HG02610 (cell line): ENCODE measurements around the gene FHOD1.

Experiments used
- ATAC-seq: cut with Tn5 transposase; IDR thresholded peaks from one replicate; pipeline ENCODE4 v1.9.1; 2021; ENCODE audit warnings: mild to moderate bottlenecking, moderate library complexity; ENCODE audit not compliant: unreplicated experiment

Gene FHOD1

GRCh38 chr16:67210069-67210937, 37.0 kb downstream of the FHOD1 start:
- ATAC-seq, result no peak

DNA sequence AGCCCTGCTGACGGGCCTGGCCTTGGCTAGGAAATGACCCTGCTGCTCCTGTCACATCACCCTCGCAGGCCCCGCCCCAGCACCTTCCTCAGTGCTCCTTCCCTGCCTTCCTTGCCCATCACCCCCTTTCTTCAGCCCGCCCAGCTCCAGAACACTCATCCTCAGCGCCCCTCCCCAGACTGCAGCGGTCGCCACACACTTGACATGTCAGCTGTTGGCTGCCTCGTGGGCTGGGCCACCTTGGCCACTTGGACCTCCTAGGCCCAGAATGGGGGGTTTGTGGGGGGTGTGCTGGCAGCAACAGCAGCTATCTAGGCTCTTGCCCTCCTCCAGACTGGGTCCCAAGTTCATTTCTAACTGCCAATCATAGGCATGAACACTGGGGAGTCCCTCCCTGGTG, 37.7 kb downstream of the FHOD1 start:
- no peak for ATAC-seq

- no peak for ATAC-seq
These were observed 39.0 kb downstream of the FHOD1 start for GRCh38 chr16:67208154-67208896.

DNA sequence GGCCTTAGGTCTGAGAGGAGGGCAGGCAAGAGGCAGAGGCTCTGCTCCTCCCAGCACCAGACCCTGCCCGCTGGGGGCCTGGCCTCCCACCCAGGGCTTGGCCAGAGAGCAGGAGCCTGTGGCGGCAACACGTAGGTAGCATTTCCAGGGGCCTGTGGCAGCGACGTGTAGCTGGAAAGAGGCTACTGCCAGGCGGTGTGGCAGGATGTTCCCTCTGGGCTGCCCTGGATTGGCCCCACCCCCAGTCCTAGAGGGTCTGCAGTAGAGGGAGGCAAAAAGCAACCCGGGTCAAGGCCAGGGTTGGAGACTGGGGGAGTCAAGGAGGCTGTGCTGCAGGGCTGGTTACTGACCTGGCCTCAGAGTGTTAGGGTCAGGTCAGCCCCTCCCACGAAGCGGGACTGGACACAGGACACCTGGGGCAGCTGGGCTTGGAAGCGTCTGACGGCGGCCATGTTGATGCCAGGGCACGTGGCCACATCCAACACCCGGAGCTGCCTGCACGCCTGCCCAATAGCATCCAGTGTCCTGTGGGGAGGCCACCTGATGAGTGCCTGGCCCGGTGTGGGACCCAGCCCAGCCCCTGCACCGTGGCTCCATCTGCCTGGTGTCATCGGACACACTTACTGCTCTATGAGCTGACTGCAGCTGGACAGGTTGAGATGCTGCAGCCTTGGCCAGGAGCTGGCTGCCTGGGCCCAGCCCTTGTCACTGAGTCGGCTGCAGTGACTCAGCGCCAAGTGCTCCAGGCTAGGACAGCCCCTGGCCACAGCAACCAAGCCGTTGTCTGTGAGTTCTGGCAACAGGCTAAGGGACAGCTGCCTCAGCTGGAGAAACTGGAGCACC, 39.8 kb downstream of the FHOD1 start:
- ATAC-seq, result no peak

GRCh38 chr16:67206838-67207248, 40.4 kb downstream of the FHOD1 start:
- no peak for ATAC-seq

DNA sequence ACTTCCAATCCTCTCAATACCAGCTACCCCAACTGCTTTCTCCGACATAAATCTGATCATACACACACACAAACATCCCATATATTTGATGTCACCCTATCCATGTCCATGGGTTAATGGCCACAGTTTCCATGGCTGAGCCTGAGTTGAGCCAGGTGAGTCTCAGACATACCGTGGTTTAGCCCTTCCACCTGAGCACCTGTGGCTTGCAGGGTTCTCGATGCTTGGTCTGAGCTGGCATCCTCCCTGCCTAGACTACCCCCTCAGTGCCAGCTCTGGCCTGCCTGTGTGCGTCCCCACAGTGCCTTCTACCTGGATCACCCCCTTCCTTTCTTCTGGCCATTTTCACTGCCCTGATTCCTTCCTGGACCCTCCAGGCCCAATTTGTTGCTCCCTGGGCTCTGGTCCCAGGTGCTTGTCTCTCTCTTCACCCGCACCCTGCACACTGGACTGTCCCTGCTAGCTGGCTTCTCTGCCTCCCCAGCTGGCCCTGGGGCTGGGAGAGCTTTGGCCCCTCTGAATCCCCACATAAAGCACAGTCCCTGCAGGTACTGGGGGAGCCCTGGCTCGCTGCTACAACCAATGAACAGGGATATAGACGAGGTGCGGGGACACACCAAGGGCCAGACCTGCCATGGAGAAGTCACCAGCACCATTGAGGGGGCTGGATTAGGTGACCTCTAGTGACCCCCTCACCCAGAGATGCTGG, 41.0 kb downstream of the FHOD1 start:
- no peak for ATAC-seq

- no peak for ATAC-seq
These were observed 43.2 kb downstream of the FHOD1 start for GRCh38 chr16:67204076-67204475.

- no peak for ATAC-seq
These were observed 44.3 kb downstream of the FHOD1 start for GRCh38 chr16:67202956-67203493.

- ATAC-seq, result no peak
These were observed 44.9 kb downstream of the FHOD1 start for GRCh38 chr16:67202426-67202825.

DNA sequence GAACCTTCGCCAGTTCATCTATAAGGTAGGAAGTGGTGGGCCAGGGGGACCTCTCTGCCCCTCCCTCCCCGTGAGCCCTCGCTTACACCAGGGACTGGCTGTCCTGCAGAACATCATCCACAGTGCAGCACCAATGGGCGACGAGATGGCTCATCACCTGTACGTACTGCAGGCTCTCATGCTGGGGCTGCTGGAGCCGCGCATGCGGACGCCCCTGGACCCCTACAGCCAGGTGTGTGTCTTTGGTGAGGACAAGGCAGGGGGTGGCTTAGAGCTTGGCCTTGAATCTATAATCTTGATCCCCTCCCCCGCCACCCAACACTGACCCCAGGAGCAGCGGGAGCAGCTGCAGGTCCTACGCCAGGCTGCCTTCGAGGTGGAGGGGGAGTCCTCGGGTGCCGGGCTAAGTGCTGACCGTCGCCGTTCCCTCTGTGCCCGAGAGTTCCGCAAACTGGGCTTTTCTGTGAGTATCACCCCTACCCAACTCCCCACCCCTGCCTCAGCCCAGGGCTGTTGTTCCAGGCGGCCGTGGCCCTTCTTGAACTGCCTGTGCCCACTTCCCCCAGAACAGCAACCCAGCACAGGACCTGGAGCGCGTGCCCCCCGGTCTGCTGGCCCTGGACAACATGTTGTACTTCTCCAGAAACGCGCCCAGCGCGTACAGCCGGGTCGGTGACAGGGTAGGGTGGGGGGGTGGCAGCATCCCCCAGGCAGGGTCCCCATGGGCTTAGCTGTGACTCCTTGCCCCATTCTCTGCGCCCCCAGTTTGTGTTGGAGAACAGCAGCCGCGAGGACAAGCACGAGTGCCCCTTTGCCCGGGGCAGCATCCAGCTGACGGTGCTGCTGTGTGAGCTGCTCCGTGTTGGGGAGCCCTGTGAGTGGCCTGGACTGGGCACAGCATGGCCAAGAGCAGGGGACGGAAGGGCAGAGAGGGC, 45.6 kb downstream of the FHOD1 start:
- ATAC-seq, result no peak

DNA sequence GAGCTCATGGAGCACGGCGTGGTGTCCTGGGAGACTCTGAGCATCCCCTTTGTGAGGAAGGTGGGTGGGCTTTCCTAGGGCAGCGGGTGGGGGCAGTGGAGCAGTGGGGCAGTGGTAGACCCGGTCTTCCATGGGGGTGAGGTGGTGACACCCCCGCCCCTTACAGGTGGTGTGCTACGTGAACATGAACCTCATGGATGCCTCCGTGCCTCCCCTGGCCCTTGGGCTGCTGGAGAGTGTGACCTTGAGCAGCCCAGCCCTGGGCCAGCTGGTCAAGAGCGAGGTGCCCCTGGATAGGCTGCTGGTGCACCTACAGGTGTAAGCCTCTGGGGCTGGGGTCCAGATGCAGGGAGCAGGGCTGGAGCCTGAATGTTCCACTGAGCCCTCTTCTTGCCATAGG, 46.8 kb downstream of the FHOD1 start:
- no peak for ATAC-seq

DNA sequence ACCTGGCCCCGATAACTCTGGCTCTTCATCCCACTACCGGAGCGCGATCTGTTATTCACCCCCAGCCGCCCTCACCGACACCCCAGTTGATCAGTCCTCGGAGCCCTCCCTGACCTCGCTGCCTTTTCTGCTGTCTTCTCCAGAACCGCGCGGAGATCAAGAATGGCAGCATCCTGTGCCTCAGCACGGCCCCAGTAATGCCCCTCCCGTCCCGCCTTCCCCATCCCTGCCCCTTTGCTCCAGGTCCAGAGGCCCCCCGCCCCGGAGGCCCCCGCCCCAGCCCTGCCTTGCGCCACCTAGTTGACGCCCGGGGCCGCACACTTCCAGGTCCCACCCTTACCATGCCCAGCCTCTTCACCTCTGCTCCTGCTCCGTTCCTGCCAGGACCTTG, 47.5 kb downstream of the FHOD1 start:
- ATAC-seq, result no peak

GRCh38 chr16:67199011-67199807, 48.1 kb downstream of the FHOD1 start, which contains the start of gene ELMO3:
ELMO3 (plus strand) TSS chr16:67199131; CDS start chr16:67199327, 196 bp downstream.
- ATAC-seq, result no peak

- no peak for ATAC-seq
These were observed 49.0 kb downstream of the FHOD1 start for GRCh38 chr16:67198238-67198734.

- no peak for ATAC-seq
These were observed 49.6 kb downstream of the FHOD1 start for GRCh38 chr16:67197704-67198103.

DNA sequence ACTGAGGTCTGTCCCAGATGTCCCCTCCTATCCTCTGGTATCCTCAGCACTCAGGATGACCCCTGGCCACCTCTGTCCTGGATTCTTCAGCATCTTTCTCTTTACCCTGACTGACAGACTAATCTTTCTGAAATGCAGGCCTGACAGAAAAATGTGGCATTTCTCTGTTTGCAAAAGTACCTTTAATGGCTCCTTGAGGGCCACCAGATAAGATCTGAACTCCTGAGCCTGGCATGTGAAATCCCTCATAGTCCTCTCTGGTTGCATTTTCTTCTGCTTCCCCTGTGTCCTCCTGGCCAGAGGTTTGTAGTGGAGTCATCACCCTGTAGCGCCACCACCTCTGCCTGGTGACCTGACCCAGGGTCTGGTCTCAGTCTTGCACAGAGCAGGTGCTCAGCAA, 50.4 kb downstream of the FHOD1 start:
- no peak for ATAC-seq

DNA sequence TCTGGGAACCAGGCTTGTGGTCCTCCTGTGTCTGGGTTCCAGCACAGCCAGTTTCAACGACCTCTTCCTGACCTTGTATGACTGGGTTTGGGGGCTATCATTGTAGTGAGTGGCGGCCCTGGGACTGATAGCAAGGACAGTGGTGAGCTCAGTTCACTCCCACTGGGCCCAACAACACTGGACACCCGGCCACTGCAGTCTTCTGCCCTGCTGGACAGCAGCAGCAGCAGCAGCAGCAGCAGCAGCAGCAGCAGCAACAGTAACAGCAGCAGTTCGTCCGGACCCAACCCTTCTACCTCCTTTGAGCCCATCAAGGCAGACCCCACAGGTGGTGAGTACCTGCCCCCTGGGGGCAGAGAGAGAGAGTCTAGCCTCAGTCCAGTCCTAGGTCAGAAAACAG, 51.6 kb downstream of the FHOD1 start:
- no peak for ATAC-seq

DNA sequence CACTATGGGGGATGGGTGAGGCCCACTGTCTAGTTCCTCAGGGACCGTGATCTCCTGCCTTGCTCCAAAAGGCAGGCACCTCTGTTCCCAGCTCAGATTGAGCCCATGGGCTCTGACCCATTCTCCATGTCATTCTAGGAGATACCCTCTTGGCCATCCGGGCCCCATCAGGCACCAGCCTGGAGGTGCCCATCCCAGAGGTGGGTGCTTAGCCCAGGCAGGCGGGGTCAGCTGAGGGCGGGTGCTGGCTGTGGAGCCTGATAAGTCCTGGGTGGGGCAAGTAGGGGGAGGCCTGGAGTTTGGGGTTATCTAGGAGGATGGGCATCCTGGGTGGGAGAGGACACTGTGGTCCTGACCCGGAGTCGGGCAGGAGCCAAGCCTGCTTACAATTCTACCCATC, 53.0 kb downstream of the FHOD1 start:
- no peak for ATAC-seq
